Hematopoietic multipotent progenitor cell treated with erythropoietin and hydrocortisone succinate and interleukin-3 and kit ligand, for 8 days (in vitro differentiated cells): ENCODE measurements around the gene FCF1.
A peak's percentile ranks its signal among the peaks of the same experiment; 100 is the strongest.
"Not testable (repeated sequence)": the region's sequence is repeated elsewhere in the genome, so short reads cannot be mapped to it uniquely, and the experiment has no call there.

Source experiments
- DNase-seq: peaks from one replicate; pipeline ENCODE4 v3.0.0-alpha.2; 2015

The FCF1 gene

DNA sequence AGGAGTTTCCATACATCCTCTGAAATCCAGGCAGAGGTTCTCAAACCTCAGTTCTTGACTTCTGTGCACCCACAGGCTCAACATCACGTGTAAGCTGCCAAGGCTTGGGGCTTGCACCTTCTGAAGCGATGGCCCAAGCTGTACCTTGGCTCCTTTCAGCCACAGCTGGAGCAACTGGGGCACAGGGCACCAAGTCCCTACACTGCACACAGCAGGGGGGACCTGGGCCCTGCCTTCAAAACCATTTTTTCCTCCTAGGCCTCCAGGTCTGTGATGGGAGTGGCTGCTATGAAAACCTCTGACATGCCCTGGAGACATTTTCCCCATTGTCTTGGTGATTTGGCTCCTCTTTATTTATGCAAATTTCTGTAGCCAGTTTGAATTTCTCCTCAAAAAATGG, 10.7 kb upstream of the FCF1 start:
- no peak for DNase-seq

DNA sequence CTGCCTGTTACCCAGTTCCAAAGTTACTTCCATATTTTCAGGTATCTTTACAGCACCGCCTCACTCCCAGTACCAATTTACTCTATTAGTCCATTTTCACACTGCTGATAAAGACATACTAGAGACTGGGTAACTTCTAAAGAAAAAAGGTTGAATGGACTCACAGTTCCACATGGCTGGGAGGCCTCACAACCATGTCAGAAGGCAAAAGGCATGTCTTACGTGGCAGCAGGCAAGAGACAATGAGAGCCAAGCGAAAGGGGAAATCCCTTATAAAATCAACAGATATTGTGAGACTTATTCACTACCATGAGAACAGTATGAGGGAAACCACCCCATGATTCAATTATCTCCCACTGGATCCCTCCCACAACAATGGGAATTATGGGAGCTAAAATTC, 9.9 kb upstream of the FCF1 start:
- DNase-seq = no peak

DNA sequence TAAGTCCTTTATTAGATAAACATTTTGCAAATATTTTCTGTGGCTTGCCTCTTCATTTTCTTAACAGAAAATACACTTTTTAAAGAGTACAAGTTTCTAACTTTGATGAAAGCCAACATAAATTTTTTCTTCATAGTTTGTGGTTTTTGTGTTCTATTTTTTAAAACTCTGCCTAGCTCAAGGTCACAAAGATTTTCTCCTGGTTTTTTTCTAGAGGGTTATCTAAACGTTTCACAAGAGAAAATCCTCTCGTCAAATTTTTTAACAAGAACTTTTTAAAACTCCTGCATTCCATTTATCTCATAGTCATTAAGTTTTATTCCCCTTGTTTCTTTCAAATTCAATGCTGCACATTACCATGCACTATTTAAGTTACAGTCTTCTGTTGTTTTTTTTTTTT, 8.3 kb upstream of the FCF1 start:
- no peak for DNase-seq

DNA sequence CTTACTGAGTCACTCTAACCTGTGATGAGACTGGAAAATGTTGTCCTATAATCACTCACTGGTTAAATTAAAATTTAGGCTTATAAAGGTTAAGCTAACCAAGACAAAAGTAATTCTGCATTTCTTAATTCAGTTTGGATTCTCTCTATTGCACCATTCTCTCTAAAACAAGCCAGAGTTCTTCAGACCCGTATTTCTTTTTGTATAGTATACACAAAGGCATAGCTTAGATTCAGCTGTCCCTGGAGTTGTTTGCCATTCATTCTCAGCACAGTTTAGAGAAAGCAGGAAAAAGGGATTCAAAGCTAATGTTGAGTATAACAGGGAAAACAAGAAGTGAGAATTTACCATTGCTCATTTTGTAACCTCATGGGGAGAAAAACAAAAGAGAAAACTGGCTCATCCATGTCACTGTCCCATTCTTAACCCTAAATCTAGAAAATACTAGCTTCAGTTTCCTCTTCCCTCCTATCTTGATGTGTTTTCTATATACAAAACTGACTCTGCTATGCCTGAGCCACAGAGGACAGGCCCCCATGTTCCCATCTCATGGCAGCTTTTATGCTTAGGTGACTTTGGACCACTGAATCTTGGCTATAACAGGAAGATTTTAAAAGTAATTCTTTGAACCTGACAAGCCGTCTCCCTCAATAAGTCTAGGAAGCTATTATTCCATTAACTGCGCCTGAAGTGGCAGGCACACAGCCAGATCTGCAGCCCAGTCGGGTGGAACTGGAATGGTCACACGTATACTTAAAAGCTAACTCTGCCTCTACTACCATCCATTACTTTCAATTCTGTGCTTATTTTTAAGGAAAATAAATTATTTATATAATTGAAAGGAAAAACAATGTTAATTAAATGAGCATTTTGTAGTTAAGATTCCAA, 7.1 kb upstream of the FCF1 start:
- DNase-seq = no peak

DNA sequence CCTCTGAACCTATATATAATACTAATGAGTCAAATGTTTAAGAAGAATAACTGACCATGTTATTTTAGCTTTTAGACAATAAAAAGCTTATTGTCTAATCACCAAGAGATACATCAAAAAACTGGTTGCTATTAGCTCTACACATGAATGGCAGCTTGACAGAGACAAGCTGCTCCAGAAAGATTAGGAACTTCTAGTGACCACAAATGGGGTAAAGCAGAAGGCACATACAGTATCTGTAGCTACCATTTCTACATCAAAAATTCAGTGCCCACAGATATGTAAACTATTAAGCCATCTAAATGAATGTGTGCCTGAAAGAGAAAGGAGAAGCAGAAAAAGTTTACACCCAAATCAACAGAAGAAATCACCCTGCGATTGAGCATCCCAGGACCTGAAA, 2.5 kb upstream of the FCF1 start:
- peak; percentile 97 for DNase-seq

DNA sequence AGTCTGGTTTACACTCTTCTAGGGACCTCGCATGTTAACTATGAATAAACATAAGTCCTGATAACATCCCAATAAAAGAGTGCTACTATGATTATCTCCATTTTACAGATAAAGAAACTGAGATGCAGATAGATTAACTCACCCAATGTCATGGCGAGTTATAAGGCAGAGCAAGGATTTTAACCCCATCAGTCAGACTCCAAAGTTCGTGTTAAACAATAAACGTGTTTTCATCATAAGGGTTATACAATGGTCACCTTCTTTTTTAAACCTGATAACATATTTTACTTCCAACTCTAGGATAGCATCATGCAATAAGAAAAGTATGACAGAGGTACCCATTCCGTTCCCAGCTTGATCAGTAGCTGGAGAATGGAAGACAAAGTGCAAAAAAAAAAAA, 1.3 kb upstream of the FCF1 start:
- no peak for DNase-seq

DNA sequence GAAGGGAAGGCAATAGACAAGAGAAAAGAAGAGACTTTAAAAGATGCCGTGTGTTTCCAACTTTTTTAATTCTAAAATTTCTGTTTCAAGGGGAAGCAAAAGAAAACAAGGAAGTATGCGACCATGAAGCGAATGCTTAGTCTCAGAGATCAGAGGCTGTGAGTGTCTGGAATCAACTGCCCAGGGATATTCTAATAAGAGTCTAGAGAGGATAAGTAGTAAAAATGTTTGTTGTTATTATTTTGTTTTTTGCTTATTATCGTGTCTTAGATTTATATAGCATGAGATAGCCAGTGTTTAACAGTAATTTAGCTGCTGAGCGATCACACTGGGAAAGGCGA, 421 bp downstream of the FCF1 start:
- no peak for DNase-seq

DNA sequence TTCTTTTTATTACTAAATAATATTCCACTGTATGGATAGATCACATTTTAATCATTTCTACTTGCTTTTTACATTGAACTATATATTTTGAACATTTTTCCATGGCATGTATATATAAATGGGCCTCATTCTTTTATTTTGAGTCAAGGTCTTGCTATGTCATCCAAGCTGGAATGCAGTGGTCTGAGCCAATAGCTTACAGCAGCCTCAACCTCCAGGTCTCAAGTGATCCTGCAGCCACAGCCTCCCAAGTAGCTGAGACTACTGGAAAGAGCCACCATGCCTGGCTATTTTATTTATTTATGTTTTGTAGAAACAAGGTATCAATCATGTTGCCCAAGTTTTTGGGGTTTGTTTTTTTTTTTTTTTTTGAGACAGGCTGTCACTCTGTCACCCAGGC, 7.6 kb downstream of the FCF1 start:
- DNase-seq = no peak

DNA sequence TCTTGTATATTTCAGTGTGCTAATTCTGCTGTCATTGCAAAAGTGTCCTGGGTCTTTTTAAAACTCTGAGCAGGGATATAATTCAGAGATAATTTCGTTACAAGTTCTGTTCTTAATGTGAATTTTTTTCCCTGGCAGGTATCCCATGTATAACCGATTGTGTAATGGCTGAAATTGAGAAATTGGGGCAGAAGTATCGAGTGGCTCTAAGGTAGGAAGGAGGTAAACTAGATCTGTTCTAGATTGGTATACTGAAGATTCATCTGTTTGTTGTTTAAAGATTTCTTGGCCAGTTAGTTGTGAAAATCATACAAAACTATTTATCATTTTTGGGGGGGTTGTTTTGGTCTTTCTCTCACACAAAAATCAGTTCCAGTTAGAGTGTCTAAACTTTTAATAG, 10.2 kb downstream of the FCF1 start:
- no peak for DNase-seq

DNA sequence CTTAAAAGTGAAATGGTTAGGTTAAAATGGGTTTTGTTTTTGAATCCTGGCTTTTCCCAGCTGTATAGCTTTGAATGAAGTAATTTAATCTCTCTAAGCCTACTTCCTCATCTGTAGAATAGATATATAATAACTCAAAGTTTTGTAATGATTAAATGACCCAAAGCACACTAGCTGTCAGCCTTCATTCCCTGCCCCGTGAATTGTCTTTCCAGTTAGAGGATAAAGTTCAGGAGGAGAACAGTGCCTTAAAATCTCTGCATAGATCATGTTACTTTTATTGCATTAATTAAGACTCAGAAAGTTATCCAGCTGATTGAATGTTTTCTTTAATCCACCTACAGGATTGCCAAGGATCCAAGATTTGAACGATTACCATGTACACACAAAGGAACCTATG, 19.4 kb downstream of the FCF1 start:
- no peak for DNase-seq

DNA sequence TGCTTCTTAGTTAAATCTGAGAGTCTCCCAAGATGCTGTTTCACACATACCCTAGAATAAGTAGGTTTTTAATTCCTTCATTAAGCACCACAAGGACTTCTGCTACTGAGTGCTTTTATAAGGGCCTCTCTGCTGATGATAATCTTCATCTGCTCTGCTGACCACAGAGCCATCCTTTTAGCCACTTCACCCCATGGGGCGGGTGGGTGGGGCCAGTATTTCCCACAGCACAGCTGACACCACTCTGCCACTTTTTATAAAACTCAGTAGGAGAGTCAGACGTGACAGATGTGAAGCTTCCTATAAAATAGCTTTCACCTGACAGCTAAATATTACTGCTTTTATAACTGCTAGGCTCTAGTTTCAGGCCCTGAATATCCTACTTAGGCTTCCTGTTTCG, 20.3 kb downstream of the FCF1 start:
- DNase-seq = peak; percentile 12

DNA sequence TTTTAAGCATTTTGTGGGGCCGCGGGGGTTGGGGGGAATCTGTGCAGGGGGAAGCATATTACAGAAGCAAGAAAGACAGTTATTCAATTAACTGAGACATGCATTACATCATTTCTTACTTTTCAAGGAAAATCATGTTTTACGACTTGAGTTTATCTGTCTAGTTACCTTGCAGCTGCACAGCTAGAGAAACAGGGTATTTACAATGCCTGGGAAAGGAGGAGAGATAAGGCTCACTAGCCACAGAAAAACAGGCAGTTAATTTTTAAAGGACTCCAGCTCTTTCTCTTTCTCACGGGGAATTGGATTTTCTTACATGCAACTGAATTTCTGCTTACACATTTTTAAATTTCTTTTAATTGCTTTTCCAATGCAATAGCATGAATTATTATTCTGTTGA, 22.2 kb downstream of the FCF1 start:
- DNase-seq = peak; percentile 74

DNA sequence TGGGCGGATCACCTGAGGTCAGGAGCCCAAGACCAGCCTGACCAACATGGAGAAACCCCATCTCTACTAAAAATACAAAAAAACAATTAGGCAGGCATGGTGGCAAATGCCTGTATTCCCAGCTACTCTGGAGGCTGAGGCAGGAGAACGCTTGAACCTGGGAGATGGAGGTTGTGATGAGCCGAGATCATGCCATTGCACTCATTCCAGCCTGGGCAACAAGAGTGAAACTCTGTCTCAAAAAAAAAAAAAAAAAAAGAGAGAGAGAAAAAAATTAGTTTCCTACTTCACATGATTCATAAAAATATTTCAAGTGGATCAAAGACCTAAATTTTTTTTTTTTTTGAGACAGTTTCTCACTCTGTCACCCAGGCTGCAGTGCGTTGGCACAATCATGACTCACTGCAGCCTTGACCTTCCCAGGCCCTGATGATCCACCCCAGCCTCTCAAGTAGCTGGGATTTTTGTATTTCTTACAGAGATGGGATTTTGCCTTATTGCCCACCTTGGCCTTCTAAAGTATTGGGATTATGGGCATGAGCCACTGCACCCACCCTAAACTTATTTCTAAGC, 24.9 kb downstream of the FCF1 start:
- DNase-seq = no peak

DNA sequence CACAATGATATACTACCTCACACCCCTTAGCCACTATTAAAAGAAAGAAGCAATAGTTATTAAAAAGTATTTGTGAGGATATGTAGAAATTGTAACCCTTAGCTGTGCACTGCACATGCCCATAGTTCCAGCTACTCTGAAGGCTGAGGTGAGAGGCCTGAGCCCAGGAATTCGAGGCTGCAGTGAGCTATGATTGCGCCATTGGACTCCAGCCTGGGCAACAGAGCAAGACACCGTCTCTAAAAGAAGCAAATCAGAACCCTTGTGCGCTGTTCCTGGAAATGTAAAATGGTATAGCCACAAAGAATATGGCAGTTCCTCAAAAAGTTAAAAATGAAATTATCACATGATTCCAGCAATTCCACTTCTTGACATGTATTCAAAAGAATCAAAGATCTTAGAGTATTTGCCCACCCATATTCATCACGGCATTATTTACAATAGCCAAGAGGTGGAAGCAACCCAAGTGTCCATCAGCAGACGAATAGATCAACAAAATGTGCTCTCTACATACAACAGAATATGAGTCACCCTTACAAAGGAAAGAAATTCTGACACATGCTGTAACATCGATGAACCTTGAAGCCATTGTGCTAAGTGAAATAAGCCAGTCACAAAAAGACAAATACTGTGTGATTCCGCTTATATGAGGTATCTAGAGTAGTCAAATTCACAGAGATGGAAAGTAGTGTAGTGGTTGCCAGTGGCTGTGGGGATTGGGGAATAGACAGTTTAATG, 26.5 kb downstream of the FCF1 start:
- no peak for DNase-seq

DNA sequence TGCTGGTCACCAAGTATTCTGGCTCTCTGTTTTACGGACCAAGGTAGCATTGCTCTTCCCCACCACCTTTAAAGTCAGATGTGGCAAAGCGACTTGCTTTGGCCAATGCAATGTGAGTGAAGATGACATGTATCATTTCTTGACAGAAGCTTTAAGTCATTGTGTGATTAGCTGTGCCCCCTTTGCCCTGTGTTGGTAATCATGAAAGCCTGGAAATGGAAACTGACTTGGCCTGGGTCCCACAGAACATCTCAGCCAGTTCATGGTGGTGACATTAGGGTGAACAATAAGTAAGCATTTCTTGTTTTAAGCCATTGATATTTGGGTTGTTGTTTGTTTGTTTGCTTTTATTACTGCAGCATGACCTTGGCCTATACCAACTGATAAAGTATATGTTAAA, 34.3 kb downstream of the FCF1 start:
- DNase-seq = no peak

DNA sequence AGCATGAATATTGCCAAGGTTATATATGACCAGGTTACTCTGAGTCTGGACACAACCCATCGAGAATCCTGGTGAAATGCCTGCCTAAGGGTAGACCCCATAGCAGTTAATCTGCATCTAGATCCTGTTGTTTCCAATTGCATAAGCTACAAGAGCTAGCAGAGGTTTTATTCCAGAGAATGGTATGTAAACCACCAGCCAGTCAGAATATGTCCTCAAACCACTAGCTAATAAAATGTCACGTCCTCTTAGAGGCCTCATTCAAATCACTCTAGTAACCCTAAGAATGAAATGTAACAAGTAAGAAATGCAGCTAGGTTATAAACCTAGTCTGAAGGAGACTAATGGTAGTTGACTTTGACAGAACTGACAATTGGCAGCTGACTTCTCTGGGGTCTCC, 41.2 kb downstream of the FCF1 start:
- no peak for DNase-seq

DNA sequence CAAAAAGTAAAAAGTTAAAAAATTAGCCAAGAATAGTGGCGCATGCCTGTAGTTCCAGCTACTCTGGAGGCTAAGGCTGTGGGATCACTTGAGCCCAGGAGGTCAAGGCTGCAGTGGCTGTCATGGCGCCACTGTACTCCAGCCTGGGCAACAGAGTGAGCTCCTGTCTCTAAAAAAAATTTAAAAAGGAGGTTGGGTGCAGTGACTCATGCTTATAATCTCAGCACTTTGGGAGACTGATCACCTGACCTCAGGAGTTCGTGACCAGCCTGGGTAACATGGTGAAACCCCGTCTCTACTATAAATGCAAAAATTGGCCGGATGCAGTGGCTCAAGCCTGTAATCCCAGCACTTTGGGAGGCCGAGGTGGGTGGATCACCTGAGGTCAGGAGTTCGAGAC, 42.0 kb downstream of the FCF1 start:
- DNase-seq = no peak

DNA sequence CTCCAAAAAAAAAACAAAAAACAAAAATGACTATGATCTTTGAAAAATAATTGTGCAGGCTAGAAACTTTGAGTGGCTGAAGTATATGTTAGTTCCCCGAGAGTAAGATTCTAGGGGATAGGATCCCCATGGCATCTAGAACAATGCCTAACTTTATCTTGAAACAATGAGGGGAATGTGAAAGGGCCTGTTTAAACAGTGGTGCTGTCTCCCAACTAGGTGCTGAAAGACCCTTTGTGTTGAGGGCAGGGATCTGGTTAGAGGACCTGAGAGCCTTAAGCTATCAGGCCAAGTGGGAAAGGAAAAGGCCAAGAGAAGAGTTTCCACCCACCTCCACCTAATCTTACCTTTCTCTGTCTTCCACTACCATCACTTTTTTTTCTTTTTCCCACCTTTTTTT, 43.4 kb downstream of the FCF1 start:
- no peak for DNase-seq

DNA sequence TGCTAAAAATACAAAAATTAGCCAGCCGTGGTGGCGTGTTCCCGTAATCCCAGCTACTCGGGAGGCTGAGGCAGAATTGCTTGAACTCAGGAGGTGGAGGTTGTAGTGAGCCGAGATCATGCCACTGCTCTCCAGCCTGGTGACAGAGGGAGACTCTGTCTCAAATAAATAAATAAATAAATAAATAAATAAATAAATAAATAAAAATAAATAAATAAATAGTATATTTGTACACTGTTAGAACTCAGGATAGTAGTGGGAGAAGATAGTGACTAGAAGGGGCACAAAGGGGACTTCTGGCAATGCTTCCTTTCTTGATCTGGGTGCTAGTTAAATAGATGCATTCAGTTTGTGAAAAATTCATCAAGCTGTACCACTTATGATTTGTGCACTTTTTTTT, 45.6 kb downstream of the FCF1 start:
- DNase-seq = not testable (repeated sequence)

DNA sequence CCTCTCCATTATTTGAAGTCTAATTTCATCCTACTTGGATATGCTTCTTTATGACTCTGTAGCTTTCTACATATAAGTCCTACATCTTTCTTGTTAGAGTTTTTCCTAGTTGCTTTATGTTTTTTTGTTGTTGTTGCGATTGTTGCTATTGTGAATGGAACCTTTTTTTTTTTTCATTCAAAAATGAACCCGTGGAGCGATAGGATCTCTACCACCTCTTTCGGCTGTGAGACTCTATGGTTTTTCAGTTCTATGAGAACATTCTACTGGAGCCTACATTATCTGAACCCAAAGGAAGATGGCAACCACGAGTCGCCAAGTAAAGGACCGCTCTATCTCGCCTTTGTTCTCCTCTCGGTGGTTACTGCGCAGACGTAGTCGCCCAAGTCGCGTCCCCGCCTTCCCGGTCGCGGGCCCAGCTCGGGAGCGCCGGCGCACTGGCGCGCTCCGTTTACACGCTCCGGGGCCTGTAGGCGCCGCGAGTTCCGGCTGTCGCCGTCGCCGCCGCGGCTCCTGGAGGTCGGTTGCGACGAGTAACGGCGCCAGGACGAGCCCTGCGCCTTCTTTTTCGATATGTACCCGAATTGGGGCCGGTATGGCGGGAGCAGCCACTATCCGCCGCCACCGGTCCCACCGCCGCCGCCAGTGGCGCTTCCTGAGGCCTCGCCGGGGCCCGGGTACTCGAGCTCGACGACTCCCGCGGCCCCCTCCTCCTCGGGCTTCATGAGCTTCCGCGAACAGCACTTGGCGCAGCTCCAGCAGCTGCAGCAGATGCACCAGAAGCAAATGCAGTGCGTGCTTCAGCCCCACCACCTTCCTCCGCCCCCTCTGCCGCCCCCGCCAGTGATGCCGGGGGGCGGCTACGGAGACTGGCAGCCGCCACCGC, 50.2 kb downstream of the FCF1 start, which contains the start of gene YLPM1:
TSS of gene YLPM1 (plus strand) at position 400 of the 886 bp plus-strand sequence. CDS start at position 574, 174 bp downstream.
- peak; percentile 98 for DNase-seq

DNA sequence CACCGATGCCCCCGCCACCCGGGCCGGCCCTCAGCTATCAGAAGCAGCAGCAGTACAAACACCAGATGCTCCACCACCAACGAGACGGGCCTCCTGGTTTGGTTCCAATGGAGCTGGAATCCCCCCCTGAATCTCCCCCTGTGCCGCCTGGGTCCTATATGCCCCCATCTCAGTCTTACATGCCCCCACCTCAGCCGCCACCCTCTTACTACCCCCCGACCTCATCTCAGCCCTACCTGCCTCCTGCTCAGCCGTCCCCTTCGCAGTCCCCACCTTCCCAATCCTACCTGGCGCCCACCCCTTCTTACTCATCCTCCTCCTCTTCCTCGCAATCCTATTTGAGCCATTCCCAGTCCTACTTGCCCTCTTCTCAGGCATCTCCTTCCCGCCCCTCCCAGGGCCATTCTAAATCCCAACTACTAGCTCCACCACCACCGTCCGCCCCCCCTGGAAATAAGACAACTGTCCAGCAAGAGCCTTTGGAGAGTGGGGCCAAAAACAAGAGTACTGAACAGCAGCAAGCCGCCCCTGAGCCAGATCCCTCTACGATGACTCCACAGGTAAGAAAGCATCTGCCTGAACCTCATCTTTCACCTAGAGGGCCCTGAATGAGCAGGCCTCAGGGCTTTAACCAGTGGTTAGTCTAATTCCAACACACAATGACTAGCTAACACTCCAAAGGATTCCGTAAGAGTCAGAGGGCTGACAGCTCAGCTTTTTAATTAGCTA, 51.0 kb downstream of the FCF1 start:
- DNase-seq = no peak

DNA sequence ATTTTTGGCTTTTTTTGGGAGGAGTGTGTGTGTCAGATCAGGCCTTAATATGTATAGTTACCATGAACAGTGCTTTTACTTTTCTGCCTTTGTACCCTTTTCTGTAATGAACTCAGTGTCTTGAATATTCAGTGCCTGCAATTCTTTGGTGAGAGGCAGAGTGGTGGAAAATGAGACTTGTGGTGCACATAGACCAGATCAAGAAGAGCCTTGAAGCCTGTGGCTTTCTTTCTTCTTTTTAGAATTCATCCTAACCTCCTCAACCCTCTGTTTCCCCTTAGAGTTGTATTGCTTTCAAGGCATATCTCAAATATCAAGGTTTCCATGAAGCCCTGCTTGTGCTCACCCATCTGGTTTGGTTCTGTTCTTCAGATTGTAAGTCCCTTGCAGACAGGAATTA, 52.8 kb downstream of the FCF1 start:
- no peak for DNase-seq
